GM19452 (cell line): ENCODE data around the gene LRRC27.

Experiments used
- ATAC-seq: cut with Tn5 transposase; IDR thresholded peaks from one replicate; pipeline ENCODE4 v1.9.1; 2021; ENCODE audit not compliant: unreplicated experiment

LRRC27 gene

DNA sequence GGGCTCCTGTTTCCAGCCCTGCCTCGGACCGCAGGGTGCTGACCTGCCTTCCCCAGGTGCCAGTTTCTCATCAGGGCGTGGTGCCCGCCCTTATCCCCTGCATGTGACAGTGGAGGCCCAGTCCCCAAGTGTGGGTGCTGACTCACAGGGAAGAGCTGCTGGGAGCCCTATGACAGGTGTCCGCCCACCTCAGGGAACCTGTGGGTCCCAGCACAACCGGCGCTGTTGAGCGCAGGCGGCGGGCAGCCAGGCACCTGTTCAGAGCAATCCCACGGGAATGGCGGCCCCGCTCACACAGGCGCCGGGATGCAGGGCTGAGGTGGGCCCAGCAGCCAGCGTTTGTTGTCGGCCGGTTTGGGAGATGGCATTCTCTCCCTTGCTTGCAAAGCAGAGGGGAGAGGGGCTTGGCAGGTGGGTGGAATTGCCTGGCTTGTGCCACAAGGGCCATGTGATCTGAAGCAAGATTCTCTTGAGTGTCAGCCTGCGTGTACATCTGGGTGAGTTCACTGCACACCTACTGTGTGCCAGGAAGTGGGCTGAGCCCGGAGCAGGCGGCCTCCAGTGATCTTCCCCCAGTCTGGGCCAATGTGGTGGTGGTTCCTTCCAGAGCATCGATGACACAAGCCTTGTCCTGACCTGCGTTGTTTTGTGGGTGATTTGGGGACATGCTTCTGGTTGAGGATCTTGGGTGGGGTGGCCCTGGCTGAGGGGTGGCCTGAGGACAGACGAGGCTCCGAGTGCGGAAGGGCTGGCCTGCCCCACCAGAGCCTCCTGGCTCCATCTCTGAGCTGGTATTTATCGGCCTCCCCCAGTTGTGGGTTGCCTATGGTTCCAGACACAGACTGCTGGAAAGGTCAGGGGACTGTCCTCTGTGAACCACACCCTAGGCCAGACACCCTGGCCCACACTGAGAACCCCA lies 67.4 kb downstream of the LRRC27 start:
- no peak for ATAC-seq

- ATAC-seq, result no peak
Observed at GRCh38 chr10:132400041-132400546, 68.1 kb downstream of the LRRC27 start.

DNA sequence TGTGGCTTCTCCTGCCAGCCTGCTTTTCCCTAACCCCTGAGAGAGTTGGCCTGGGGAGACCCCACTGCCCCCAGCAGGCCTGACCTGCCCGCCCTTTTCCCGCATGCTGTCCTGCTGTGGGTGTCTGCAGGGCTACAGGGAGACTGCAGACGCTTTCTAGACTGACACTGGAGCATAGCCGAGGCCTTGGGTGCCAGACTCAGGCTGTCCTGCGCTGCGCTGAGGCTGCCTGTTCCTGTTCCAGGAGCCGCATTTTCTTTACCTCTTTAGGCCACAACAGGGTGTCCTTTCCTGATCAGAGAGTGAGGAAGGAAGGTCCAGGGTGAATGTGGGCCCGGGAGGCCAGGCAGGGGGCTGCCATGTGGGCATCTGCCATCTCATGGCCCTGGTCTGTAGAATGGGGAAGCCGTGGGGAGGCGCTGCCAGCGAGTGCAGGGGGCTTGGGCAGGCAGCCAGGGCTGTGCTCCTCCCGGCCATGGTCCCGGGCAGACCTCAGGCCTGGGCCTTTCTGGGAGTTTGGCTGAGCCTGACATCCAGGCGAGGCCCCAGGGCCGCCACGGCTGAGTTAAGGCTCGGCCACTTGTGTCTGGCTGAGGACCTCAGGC lies 68.7 kb downstream of the LRRC27 start:
- no peak for ATAC-seq

DNA sequence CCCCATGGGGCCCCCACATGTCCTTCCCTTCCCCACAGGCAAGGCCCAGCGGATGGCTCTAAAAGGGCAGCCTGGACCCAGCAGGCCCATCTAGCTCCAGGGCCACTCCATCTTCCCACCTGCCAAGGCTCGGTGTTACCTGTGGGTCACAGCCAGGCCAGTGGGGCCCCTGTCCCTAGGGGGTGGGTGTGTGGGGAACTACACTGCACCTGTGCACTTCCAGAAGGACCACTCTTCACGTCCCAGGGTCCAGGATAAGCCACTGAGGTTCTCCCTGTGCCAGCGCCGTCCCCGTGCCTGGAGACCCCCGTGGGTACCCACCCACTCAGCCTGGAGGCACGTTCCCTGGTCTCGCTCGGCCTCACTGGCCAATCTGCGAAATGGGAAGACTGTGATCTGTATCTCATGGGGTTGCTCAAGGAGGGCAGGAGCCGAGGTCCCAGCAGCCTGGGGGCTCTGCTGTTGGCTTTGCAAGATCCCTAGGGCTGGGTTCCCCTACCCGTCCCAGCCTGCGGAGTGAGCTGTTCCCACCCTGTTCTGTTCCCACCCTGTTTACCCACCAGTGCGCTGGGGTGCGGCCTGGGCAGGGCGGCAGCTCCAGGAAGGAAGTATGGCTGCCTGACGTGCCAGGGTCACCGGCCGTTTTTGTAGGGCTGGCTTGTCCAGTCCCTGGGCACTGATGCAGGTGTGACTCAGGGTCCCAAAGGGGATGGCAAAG lies 69.6 kb downstream of the LRRC27 start:
- ATAC-seq, result no peak

DNA sequence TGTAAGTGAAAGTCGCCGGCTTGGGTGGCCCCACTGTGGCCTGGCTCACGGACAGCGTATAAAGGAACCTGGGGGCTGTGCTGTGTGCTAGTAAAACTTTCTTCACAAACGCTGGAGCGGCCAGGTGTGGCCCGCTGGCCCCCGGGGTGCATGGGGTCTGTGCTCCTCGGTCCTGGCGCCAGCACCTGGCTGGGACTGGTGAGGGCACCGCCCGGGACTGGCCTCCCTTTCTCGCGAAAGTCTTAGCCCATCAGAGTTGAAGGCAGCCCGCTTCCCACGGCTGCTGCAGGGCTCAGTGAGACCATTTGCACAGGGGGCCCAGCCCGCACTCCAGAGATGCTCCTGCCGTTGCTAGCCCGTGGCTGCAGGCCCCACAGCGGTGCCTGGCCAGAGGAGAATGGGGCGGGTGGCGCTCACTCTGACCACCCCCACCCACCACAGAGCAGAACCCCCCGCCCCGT lies 70.8 kb downstream of the LRRC27 start:
- no peak for ATAC-seq

DNA sequence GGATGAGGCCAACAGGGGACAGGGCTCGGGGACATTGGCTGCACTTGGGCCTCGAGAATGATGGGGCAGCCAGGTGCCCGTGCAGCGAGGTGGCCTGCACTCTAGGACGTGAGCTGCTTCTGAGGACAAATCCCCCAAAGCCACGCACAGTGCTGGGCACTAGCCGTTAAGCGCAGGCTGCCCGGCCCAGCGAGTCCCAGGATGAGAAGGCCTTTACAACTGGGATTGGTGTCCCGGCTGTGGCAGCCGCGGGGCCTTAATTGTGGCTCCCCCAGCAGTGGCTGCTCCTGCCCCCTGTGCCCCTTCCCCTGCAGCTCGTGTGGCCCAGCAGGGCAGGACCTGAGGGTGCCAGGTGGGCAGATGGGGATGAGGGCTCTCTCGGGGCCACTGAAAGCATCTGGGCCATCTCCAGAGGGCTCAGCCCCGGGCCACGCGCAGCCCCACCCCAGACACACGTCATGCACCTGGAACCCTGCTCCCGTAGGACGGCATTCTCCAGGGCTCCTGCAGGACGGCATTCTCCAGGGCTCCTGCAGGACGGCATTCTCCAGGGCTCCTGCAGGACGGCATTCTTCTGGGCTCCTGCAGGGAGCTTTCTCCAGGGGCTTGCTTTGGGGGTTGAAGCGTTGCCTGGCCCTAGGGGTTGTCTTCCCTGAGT lies 71.6 kb downstream of the LRRC27 start:
- ATAC-seq, result no peak

- ATAC-seq, result no peak
Observed at GRCh38 chr10:132404169-132404880, 72.3 kb downstream of the LRRC27 start.

- ATAC-seq, result no peak
Observed at GRCh38 chr10:132404911-132405462, 73.0 kb downstream of the LRRC27 start.

DNA sequence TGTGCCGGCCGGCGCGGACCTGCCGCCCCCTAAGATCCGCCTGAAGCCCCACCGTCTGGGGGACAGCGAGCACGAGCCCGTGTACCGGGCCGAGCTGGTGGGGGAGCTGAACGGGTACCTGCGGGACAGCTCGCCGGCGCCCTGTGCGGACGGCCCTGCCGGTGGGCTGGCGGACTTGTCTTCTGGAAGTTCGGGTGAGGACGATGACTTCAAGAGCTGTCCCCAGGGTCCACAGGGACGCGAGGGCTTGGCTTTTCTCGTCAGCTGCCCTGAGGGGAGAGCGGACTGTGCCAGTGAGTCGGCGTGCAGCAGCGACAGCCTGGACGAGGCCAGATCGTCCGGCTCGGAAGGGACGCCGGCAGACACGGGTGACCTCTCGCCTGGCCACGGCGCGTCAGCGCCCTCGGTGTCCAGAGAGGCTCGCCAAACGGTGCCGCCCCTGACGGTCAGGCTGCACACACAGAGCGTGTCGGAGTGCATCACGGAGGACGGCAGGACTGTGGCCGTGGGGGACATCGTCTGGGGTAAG lies 73.5 kb downstream of the LRRC27 start:
- no peak for ATAC-seq

DNA sequence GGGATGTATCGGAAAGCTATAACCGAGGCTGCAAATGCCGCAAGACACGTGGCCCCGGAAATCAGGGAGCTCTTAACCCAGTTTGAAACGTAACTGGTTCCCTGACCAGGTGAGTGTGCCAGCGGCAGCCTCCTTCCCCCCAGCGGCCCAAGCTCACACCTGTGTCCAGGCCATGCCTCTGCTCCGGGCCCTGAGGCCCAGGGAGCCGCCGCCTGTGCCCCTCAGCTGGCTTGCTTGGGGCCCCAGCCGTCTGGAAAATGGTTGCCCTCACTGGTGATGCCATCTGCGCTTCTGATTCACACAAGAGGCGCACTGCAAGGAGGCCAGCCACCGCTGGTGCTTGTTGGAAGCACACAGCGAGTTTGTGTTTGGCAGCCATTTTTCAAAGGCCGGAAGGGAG lies 74.2 kb downstream of the LRRC27 start:
- no peak for ATAC-seq

DNA sequence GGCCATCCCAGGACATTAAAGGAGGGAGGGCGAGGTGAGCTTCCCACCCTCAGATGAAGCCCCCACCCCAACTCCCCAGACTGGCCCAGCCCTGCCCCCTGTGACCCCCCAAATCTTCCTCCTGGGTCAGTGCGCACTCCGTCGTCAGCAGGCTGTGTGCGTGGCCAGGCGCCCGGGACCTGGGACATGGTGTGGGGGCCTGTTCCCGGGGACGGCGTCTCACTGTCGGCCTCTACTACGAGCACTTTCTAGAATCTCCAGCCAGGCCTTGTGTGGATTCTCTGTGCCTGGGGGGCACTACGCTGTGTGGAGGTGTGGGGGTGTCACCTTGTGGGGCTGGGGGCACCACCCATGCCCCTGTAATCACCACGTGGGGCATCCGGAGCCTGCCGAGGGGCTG lies 74.8 kb downstream of the LRRC27 start:
- ATAC-seq, result no peak

GRCh38 chr10:132407243-132407746 lies 75.3 kb downstream of the LRRC27 start:
- no peak for ATAC-seq

DNA sequence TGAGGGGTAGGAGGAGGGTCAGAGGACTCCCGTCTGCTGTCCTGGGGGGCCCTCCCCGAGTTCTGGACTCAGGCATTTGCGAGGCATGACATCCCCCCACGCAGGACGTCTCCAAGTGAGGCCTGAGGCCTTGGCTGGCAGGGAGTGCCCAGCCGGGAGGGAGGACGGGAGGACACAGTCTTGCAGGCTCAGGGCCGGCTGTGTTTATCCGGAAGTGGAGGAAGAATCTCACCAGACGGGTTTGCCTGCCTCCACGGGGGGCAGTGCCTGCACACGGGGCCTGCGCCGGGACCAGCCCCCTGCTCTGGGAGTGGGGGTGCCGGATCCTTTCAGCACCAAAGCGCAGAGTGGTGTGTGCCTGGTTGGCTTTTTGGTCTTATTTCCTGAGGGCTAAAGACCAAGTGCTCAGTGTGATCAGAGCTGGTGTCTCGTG lies 75.9 kb downstream of the LRRC27 start:
- ATAC-seq, result no peak

DNA sequence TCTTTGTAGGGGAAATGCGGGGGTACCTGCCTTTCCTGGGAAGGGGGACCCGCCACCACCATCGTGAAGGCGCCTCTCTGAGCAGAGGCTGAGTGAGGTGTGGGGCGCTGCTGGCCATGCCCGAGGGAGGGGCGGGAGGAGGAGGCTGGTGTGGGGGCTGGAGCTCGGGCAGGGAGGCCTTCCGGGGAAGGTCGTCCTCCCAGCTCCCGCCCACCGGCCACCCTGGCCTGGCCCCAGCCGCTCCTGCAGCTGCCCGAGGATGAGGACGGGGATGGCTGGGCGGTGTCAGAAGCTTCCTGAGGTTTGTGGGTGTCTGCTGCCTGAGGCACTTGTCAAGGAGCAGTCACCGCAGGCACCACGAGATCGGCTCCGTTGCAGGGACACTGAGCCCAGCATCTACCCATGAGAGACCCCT lies 76.4 kb downstream of the LRRC27 start:
- ATAC-seq, result no peak

GRCh38 chr10:132408823-132409666 lies 77.1 kb downstream of the LRRC27 start:
- ATAC-seq, result no peak

DNA sequence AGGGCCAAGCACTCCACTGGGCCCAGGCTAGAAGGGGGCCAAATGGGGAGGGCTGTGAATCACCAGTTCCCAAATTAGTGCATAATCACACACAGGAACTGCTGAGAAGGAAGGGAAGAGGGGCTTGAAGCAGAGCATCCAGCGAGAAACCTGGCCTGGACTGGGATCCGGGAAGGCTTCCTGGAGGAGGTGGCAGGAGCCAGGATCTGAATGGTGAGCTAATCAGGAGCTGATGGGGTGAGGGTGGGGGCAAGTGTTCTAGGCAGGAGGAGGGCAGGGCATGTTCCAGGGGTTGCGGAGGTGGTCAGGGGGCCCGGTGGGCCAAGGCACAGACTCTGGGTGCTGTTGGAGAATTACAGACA lies 77.7 kb downstream of the LRRC27 start:
- no peak for ATAC-seq

GRCh38 chr10:132410056-132410778 lies 78.2 kb downstream of the LRRC27 start:
- ATAC-seq, result no peak
